Hematopoietic multipotent progenitor cell treated with erythropoietin and hydrocortisone succinate and interleukin-3 and kit ligand, for 17 days (in vitro differentiated cells): ENCODE measurements around the gene ZNF273.
"Not testable (repeated sequence)": the region's sequence is repeated elsewhere in the genome, so short reads cannot be mapped to it uniquely, and the experiment has no call there.

Source experiments
- DNase-seq: peaks from one replicate; pipeline ENCODE4 v3.0.0-alpha.2; 2015; ENCODE audit warnings: low spot score

Gene ZNF273

DNA sequence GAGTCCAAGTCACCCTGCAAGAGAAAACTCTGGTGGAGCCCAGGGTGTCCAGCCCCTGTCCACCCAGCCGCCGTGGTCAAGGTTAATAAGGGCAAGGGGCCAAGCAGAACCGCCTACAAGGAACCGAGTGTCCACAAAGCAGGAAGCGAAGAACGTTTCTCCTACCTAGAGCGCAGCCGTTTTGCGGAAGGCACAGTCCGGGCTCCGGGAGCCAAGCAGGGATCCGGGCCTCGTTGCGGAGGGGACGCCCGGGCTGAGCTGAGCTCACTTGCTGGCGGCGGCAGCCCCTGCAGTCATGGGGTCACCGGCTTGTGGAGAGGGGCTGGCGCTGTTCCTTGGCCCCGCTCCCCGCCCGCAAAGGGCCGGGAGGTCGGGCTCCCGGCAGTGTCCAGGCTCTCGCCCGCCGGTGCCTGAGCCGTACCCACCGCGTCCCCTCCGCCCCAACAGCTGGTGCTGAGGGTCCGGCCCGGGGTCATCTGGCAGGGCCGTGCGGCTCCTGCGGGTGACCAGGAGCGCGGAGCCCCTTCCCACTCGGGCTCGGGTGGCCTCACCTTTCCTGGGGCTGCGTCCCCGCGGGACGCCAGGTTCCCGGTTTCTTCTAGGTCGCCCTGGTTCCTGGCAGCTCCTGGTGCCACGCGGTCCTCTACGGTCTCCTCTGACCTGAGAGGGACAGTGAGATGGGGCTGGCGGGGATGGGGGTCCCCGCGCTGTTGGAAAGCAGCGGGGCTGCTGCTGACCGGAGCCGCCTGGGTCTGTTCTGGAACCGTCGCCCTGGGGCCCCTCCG, 14.0 kb upstream of the ZNF273 start:
- DNase-seq, result no peak

DNA sequence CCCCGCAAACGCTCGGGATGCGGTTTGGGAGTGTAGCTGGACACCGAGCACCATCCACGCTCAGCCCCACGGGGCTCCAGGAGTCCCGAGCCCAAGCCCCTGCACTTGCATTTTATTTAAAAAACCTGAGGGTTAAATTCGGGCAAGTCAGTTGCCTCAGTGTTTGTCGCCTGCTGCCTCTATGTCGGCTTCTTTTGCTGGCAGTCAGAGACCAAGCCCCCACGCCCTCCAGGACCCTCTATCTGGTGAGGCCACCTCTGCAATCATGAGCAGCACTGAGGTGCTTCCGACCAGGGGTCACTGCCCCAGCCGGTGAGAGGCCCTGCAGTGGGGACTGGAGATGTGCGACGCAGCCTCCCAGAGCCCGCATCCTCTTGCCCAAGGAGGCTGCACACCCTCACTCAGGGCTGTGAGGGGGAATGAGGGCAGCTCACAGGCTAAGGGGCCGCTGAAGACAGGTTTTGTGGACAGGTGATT, 13.3 kb upstream of the ZNF273 start:
- no peak for DNase-seq

DNA sequence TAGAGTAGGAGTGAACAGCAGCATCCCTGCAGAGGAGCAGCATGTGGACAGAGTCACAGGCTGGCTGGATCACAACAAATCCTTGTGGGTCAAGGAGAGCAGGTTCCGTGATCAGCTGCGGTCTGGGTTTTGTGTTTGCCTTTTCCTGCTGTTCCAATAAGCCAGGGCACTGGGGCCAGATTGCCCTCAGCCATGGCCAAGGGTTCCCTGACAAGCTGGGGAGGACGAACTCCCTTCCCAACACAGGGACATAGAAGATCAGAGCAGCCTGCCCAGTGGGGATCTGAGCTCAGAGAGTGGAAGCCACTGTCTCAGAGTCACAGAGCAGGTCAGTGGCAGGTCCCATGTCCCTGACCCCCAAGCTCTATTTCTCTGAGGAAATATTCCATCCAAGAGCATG, 12.8 kb upstream of the ZNF273 start:
- DNase-seq, result peak; percentile 20

DNA sequence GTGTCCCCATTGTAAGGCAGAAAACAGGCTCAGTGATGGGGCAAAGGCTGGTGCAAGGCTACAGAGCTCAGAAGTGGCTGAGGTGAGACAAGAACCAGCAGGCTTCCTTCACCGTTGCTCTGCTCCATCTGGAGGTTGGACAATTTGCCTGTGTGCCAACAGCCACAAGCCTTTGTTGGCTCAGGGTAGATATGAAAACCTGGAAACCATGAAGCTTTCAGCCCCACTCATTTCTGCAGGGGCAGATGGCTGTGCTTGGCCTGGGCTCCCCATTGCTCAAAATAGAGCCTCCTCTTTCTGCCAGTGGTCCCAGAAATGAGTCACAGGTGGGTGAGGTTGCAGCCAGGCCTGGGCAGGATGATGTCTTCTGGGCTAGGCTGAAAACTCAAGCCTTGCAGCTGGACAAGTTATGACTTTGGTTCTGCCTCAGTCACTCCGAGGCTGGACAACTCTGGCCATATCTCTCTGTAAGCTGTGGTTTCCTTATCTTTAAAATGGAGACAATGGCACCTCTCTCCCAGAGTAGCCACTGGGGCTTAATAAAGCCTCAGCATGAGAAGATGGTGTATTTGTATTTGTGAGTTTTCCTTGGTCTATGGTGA, 12.2 kb upstream of the ZNF273 start:
- DNase-seq, result no peak

DNA sequence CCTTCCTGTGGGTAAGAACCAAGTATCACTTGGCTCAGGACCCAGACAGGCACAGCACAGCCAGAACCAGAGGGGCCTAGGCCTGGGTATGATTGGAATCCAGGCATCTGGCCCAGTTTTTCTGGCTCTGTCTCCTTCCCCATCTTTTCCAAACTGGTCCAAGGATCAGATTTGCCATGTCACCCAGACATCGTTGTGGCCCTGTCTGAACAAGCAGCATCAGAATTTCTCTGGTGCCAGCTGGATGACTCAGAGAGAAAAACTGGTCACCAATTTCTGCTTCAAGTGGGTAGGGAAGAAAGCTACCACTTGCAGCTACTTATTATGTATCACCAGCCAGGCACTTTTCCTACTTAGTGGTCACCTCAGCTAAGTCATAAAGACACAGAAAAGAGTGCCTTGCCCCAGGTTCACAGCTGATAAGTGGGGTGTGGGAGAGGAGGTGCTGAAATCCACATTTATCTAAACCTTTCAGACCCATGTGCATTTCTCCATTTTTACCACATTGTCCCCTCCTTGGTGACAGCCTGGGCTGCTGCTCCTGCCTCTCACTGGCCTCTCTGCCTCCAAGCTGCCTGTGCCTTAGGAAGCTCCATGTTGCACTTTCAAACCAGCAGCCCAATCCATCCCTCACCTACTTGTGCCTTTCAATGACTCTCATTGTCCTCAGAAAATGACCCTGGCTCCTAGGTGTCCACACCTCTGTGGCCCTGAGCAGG, 11.6 kb upstream of the ZNF273 start:
- DNase-seq, result peak; percentile 68

DNA sequence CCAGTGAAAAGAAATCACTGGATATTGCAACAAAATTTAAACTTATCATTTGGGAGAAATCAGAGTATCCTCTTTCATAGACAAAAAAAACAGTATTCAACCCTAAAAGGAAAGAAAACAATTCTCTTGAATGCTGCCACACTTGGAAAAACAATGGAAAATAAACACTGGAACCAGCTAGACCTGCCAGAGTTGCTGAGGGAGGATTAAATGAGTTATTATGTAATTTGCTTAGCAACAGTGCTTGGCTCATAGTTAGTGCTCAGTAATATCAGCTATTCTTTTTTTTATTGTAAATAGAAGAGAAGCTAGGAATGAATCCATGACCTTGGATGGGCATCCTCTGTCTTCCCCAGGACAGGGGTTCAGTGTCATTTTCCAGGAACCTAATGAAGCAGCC, 11.0 kb upstream of the ZNF273 start:
- DNase-seq, result no peak

DNA sequence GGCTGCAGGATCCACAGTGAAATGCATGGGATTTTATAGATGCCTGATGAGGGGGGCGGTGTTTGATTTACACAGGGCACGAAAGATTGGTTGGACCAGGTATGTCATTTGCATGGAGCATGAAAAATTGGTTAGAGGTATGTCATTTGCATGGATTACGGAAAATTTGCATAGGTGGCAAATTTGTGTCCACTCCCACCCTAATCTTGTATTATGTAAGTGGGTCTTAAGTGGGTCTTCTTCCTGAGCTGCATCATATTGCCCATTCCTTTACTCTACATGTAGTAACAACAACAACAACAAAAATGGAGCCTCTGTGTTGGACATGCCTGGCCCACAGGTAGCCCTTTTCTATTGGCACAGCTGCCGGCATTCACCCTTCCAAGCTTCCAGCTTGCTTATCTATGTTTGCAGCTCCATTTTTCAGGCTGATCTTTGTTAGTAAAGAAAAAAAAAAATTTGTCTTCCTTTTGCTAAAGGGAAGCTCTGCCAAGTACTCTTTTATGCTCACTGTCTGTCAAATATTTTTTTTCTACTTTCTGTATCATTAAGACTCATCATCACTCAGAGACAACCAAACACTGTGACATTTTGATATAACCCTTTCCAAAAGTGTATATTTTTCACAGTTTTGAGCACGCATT, 10.3 kb upstream of the ZNF273 start:
- DNase-seq, result peak; percentile 33

DNA sequence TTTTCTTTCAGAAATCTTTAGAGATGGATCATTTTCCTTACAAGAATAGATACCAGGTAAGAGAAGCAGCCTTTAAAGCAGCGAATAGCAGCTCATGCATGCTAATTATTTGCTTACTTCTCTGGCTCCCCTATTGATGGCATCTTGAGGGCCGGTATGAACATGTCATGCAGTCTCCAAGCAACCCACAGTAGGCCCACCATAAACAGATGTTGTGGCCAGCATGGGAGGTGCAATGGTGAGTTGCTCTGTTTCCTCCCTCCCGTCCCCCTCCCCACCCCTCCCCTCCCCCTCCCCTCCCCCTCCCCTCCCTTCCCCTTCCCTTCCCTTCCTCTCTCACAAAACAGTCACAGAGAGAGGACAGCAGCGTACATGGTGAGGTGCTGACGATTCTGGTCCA, 9.7 kb upstream of the ZNF273 start:
- no peak for DNase-seq

DNA sequence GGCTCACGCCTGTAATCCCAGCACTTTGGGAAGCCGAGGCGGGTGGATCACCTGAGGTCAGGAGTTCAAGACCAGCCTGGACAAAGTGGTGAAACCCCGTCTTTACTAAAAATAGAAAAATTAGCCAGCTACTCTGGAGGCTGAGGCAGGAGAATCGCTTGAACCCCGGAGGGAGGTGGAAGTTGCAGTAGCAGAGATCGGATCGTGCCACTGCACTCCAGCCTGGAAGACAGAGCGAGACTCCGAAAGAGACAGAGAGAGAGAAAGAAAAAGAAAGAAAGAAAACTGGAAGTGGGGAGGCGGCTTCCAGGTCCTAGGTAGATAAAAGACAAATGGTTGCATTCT, 640 bp upstream of the ZNF273 start:
- DNase-seq, result not testable (repeated sequence)

DNA sequence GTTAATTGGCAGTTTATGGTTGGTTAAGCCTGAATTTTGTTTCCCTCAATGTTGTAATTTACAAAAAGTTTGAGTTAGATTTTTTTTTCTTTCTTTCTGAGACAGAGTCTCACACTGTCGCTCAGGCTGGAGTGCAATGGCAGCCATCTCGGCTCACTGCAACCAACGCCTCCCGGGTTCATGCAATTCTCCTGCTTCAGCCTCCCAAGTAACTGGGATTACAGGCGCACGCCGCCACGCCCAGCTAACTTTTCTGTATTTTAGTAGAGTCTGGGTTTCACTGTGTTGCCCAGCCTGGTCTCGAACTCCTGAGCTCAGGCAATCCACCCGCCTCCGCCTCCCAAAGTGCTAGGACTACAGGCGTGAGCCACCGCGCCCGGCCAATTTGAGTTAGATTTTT, 935 bp downstream of the ZNF273 start:
- DNase-seq, result no peak

DNA sequence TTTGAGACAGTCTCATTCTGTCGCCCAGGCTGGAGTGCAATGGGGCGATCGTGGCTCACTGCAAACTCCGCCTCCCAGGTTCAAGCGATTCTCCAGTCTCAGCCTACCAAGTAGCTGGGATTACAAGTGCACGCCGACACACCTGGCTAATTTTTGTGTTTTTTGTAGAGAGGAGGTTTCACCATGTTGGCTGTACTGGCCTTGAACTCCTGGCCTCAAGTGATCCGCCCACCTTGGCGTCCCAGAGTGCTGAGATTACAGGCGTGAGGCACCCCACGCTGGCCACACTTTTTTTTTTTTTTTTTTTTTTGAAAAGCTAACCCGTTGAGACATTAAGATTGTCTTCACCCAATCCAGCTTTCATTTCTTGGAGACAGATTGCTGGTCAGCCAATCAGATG, 2.1 kb downstream of the ZNF273 start:
- DNase-seq, result no peak

DNA sequence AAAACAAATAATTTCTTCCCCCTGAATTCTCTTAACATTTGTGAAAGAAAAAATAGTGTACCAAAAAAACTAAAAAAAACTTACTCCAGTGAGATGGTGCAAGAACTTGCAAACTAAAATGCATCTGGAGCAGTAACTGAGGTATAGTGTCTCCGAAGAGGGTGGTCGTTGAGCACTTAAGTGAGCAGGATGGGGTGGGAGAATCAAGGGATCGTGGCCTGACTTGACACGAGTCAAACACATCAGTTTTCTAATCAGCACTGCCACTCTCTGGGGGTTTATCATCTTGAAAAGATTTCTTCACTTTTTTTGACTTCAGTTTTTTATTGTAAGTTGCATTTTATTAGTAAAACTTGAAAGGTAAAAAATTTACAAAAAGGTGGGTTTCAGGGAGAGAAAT, 2.5 kb downstream of the ZNF273 start:
- DNase-seq, result peak; percentile 22

DNA sequence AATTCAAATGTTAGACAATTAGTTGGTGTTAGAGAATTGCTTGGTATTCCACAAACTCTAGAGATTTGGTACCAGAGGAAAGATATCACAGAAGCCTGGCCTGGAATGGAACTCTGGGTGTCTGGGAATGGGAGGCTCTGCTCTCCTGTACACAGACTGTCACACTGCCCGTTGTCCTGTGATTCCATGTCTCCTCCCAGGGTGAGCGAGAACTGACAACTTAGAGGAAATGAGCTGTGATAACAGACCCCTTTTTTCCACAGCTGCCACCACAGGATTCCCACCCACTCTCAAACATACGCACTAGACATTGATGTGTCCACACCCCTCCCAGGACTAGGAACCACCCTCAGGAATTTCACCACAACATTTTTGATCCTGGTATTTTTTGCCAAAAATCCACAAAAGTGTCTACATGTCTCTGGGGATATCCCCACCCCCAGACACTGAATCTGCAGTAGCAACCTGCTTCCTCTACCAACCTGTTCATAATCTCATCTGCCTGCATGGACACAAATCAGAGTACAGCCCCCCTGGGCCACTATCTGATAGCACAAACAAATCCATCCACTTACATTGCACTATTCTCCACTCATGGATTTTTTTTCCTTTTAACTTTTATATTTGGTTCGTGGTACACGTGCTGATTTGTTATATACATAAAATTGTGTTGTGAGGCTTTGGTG, 4.7 kb downstream of the ZNF273 start:
- DNase-seq, result no peak

DNA sequence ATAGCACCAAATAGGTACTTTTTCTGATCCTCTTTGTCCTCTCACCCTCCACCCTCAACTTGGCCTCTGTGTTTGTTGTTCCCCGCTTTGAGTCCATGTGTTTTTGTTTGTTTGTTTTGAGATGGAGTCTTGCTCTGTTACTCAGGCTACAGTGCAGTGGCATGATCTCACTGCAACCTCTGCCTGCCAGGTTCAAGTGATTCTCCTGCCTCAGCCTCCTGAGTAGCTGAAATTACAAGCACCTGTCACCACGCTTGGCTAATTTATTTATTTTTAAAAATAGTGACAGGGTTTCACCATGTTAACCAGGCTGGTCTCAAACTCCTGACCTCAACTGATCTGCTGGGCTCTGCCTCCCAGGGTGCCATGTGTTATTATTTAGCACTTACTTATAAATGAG, 5.3 kb downstream of the ZNF273 start:
- no peak for DNase-seq

DNA sequence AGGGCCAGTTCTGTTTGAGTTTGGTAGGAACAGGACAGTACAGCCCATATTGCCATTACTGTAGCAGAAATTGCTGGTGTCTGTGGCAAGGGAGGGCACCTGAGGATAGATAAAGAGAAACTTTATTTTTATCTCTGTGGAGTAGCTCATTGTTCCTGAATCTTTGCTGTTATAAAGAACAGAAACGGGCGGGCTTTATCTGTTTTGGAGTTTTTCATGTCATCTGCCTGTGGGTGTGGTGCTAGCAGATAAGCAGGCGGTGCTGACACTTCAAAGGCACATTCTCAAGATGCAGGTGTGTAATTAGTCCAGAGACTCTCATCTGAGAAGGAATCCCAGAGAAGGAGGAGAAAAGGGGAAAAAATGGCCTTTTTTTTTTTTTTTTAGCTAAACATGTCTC, 11.5 kb downstream of the ZNF273 start:
- peak; percentile 23 for DNase-seq

DNA sequence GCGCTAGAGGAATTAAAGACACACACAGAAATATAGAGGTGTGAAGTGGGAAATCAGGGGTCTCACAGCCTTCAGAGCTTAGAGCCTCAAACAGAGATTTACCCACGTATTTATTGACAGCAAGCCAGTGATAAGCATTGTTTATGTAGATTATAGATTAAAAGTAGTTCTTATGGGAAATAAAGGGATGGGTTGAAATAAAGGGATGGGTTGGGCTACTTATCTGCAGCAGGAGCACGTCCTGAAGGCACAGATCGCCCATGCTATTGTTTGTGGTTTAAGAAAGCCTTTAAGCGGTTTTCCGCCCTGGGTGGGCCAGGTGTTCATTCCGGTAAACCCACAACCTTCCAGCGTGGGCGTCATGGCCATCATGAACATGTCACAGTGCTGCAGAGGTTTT, 12.2 kb downstream of the ZNF273 start:
- DNase-seq, result not testable (repeated sequence)

DNA sequence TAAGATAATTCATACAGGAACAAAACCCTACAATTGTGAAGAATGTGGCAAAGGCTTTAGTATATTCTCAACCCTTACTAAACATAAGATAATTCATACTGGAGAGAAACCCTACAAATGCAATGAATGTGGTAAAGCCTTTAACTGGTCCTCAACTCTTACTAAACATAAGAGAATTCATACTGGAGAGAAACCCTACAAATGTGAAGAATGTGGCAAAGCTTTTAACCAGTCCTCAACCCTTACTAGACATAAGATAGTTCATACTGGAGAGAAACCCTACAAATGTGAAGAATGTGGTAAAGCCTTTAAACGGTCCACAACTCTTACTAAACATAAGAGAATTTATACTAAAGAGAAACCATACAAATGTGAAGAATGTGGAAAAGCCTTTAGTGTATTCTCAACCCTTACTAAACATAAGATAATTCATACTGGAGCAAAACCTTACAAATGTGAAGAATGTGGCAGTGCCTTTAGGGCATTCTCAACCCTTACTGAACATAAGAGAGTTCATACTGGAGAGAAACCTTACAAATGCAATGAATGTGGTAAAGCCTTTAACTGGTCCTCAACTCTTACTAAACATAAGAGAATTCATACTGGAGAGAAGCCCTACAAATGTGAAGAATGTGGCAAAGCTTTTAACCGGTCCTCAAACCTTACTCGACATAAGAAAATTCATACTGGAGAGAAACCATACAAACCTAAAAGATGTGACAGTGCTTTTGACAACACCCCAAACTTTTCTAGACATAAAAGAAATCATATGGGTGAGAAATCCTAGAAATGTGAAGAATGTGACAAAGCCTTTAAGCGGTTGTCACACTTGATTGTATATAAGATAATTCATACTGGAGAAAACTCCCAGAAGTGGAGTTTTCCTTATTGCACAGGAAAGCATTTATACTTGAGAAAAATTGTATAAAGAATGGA, 25.4 kb downstream of the ZNF273 start:
- DNase-seq, result not testable (repeated sequence)

DNA sequence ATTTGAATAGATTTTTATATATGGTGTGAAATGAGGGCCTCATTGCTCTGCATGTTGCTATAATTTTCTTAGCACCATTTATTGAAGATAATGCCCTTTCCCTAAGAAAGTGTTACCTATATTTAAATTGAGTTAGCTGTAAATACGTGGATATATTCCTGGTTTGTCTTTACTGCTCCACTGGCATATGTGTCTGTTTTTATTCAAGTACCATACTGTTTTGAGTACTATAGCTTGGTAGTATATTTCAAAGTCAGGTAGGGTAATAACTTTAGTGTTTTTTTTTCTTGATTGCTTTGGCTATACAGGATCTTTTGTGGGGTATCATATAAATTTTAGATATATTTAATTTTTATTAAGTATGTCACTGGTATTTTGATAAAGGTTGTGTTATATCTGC, 31.4 kb downstream of the ZNF273 start:
- no peak for DNase-seq

DNA sequence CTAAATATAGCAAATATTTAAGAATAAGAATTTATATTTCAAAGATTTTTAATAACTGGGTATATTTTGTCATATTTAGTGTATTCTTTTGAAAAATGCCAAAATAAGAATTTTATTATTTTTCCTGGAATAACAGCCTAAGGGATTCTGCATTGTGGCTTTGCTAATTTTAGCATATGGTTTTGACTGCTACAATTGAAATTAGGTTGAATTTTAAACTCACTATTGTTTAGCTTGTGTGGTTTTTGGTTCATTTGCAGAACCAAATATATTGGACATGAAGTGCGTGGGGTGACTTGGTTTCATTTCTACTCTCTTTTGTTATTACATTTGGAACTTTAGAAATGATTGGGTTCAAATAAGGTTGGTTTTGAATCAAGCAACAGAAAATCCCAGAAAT, 35.5 kb downstream of the ZNF273 start:
- DNase-seq, result no peak

DNA sequence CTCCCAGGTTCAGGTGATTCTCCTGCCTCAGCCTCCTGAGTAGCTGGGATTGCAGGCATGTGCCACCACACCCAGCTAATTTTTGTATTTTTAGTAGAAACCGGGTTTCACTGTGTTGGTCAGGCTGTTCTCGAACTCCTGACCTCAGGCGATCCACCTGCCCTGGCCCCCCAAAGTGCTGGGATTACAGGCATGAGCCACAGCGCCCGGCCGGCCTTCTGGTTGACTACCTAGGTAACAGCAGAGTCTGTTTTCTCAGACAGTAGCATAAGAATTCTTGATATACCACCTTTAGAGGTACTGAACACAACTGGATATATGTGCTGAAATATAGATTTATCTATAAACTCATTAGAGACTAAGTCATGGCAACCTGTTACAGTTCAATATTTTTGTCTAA, 36.9 kb downstream of the ZNF273 start:
- DNase-seq, result not testable (repeated sequence)
